Mesendoderm (in vitro differentiated cells): Measurements from ENCODE around the gene HAGH.

Experiments
- DNase-seq: peaks from one replicate; pipeline ENCODE4 v3.0.0; 2013
- H2AK5ac ChIP-seq: 2 replicates; pipeline ENCODE4 v1.6.1; 2013; ENCODE audit warnings: low read length, inconsistent platforms
- H2BK120ac ChIP-seq: 2 replicates; pipeline ENCODE4 v1.6.1; 2013; ENCODE audit warnings: low read depth, mild to moderate bottlenecking, low read length, moderate library complexity, mixed read lengths
- H2BK15ac ChIP-seq: replicated peaks from 2 replicates; pipeline ENCODE4 v1.6.1; 2013; ENCODE audit warnings: low read depth, mild to moderate bottlenecking, moderate library complexity
- H2BK5ac ChIP-seq: 2 replicates; pipeline ENCODE4 v1.6.1; 2013; ENCODE audit warnings: low read length, inconsistent platforms
- H3K18ac ChIP-seq: 2 replicates; pipeline ENCODE4 v1.6.1; 2013; ENCODE audit warnings: mild to moderate bottlenecking, low read length, mixed read lengths
- H3K23ac ChIP-seq: one replicate; pipeline ENCODE4 v1.6.1; 2013; ENCODE audit warnings: low read length
- H3K27ac ChIP-seq: 2 replicates; pipeline ENCODE4 v1.5.1; 2013; ENCODE audit warnings: low read depth, mild to moderate bottlenecking, inconsistent platforms, low read length, moderate library complexity
- H3K27me3 ChIP-seq: 2 replicates; pipeline ENCODE4 v1.6.1; 2013; ENCODE audit warnings: low read length, control low read depth, mild to moderate bottlenecking, inconsistent platforms; ENCODE audit not compliant: insufficient read depth, poor library complexity
- H3K36me3 ChIP-seq: 2 replicates; pipeline ENCODE4 v1.6.1; 2013; ENCODE audit warnings: low read length, inconsistent platforms; ENCODE audit not compliant: control insufficient read depth, insufficient read depth
- H3K4ac ChIP-seq: one replicate; pipeline ENCODE4 v1.6.1; 2013; ENCODE audit warnings: low read depth, mild to moderate bottlenecking, low read length, moderate library complexity
- H3K4me1 ChIP-seq: 2 replicates; pipeline ENCODE4 v1.6.1; 2013; ENCODE audit warnings: low read depth, low read length, inconsistent platforms; ENCODE audit not compliant: control insufficient read depth
- H3K4me2 ChIP-seq: 2 replicates; pipeline ENCODE4 v1.6.1; 2013; ENCODE audit warnings: low read length
- H3K4me3 ChIP-seq: 2 replicates; pipeline ENCODE4 v1.5.1; 2013; ENCODE audit warnings: mild to moderate bottlenecking, low read length
- H3K56ac ChIP-seq: one replicate; pipeline ENCODE4 v1.6.1; 2013; ENCODE audit warnings: low read length
- H3K79me1 ChIP-seq: 2 replicates; pipeline ENCODE4 v1.6.1; 2013; ENCODE audit warnings: low read length, inconsistent platforms
- H3K79me2 ChIP-seq: 2 replicates; pipeline ENCODE4 v1.6.1; 2013; ENCODE audit warnings: mild to moderate bottlenecking, low read length; ENCODE audit not compliant: control insufficient read depth, insufficient read depth
- H3K9ac ChIP-seq: 2 replicates; pipeline ENCODE4 v1.6.1; 2013; ENCODE audit warnings: low read length, inconsistent platforms
- H4K5ac ChIP-seq: one replicate; pipeline ENCODE4 v1.6.1; 2013; ENCODE audit warnings: low read length
- H4K8ac ChIP-seq: one replicate; pipeline ENCODE4 v1.6.1; 2013; ENCODE audit warnings: low read depth, mild to moderate bottlenecking, control low read depth, low read length, moderate library complexity
- WGBS: extraction: QIAGEN DNeasy Blood & Tissue Kit; methylation state at CpG from one replicate; pipeline ENCODE4 v1.1.7; 2013; ENCODE audit warnings: low lambda C conversion rate, missing lambda C conversion rate; ENCODE audit not compliant: insufficient coverage; ENCODE audit errors: extremely low coverage; 5-methylcytosine and 5-hydroxymethylcytosine counted together

HAGH gene

GRCh38 chr16:1858189-1858865, 31.7 kb upstream of the HAGH start:
- H3K36me3 ChIP-seq = no peaks in the 10 kb centered on the region
- no peak overlapping the region for H2AK5ac ChIP-seq
- no peaks in the 10 kb centered on the region for H3K4me1 ChIP-seq
- H3K9ac ChIP-seq = no peak overlapping the region
- no peak overlapping the region for H4K5ac ChIP-seq
- H3K4ac ChIP-seq = no peak overlapping the region
- H3K4me2 ChIP-seq = no peak overlapping the region
- H2BK5ac ChIP-seq = no peak overlapping the region
- H3K27ac ChIP-seq = no peak overlapping the region
- H3K23ac ChIP-seq = no peak overlapping the region
- no peaks in the 10 kb centered on the region for H3K79me2 ChIP-seq
- no peak overlapping the region for H2BK120ac ChIP-seq
- no CpG with 5 or more reads among the region's 8 CpGs for WGBS
- H3K27me3 ChIP-seq = peaks cover 2% of the 10 kb centered on the region
- H3K18ac ChIP-seq = no peak overlapping the region
- H3K79me1 ChIP-seq = no peaks in the 10 kb centered on the region
- H4K8ac ChIP-seq = no peak overlapping the region
- no peak overlapping the region for H2BK15ac ChIP-seq
- no peak overlapping the region for H3K56ac ChIP-seq
- DNase-seq = no peak
- no peak overlapping the region for H3K4me3 ChIP-seq

- Histone ChIP-seq H3K56ac (no peak overlapping the region), H3K27me3 (peaks cover 2% of the 10 kb centered on the region), H4K5ac (no peak overlapping the region), H3K23ac (no peak overlapping the region), H3K4me2 (no peak overlapping the region), H3K79me1 (no peaks in the 10 kb centered on the region), H3K18ac (no peak overlapping the region), H3K27ac (no peak overlapping the region), H3K4me3 (no peak overlapping the region), H3K4me1 (no peaks in the 10 kb centered on the region), H2BK15ac (no peak overlapping the region), H4K8ac (no peak overlapping the region), H3K4ac (no peak overlapping the region), H3K9ac (no peak overlapping the region), H3K79me2 (no peaks in the 10 kb centered on the region), H2AK5ac (no peak overlapping the region), H2BK120ac (no peak overlapping the region), H3K36me3 (no peaks in the 10 kb centered on the region), H2BK5ac (no peak overlapping the region)
- DNase-seq = no peak
- WGBS = no CpG with 5 or more reads among the region's 5 CpGs
Measured at GRCh38 chr16:1857433-1858097, 30.9 kb upstream of the HAGH start.

- DNase-seq = no peak
- Histone ChIP-seq H2BK120ac (no peak overlapping the region), H3K4me1 (no peaks in the 10 kb centered on the region), H3K36me3 (no peaks in the 10 kb centered on the region), H3K4ac (no peak overlapping the region), H3K4me2 (no peak overlapping the region), H3K79me2 (no peaks in the 10 kb centered on the region), H2BK5ac (no peak overlapping the region), H3K27me3 (no peaks in the 10 kb centered on the region), H3K9ac (no peak overlapping the region), H3K4me3 (no peak overlapping the region), H2BK15ac (no peak overlapping the region), H4K5ac (no peak overlapping the region), H2AK5ac (no peak overlapping the region), H3K23ac (no peak overlapping the region), H3K27ac (no peak overlapping the region), H3K18ac (no peak overlapping the region), H3K79me1 (no peaks in the 10 kb centered on the region), H3K56ac (no peak overlapping the region), H4K8ac (no peak overlapping the region)
- no CpG with 5 or more reads among the region's 4 CpGs for WGBS
Measured at GRCh38 chr16:1851793-1852192, 25.2 kb upstream of the HAGH start.

GRCh38 chr16:1850981-1851380, 24.4 kb upstream of the HAGH start:
- Histone ChIP-seq H2BK15ac (no peak overlapping the region), H3K79me2 (no peaks in the 10 kb centered on the region), H3K56ac (no peak overlapping the region), H3K9ac (no peak overlapping the region), H4K8ac (no peak overlapping the region), H3K4me1 (no peaks in the 10 kb centered on the region), H2BK5ac (no peak overlapping the region), H3K4me3 (no peak overlapping the region), H3K4me2 (no peak overlapping the region), H3K18ac (no peak overlapping the region), H3K27ac (no peak overlapping the region), H3K27me3 (no peaks in the 10 kb centered on the region), H3K79me1 (no peaks in the 10 kb centered on the region), H3K23ac (no peak overlapping the region), H3K36me3 (no peaks in the 10 kb centered on the region), H3K4ac (no peak overlapping the region), H4K5ac (no peak overlapping the region), H2BK120ac (no peak overlapping the region), H2AK5ac (no peak overlapping the region)
- WGBS = no CpG with 5 or more reads among the region's 7 CpGs
- no peak for DNase-seq

GRCh38 chr16:1846416-1846815, 19.8 kb upstream of the HAGH start:
- Histone ChIP-seq H4K8ac (no peak overlapping the region), H2BK15ac (no peak overlapping the region), H3K27me3 (no peaks in the 10 kb centered on the region), H3K4ac (no peak overlapping the region), H3K4me3 (no peak overlapping the region), H3K18ac (no peak overlapping the region), H3K4me2 (no peak overlapping the region), H2BK120ac (no peak overlapping the region), H3K9ac (no peak overlapping the region), H3K36me3 (no peaks in the 10 kb centered on the region), H3K27ac (no peak overlapping the region), H3K79me2 (no peaks in the 10 kb centered on the region), H2AK5ac (no peak overlapping the region), H4K5ac (no peak overlapping the region), H3K23ac (no peak overlapping the region), H3K4me1 (no peaks in the 10 kb centered on the region), H3K56ac (no peak overlapping the region), H3K79me1 (no peaks in the 10 kb centered on the region), H2BK5ac (no peak overlapping the region)
- no CpG with 5 or more reads among the region's 1 CpG for WGBS
- DNase-seq = no peak

GRCh38 chr16:1845985-1846384, 19.4 kb upstream of the HAGH start:
- Histone ChIP-seq H4K8ac (no peak overlapping the region), H3K4me2 (no peak overlapping the region), H3K56ac (no peak overlapping the region), H3K9ac (no peak overlapping the region), H2BK120ac (no peak overlapping the region), H3K79me1 (no peaks in the 10 kb centered on the region), H2BK5ac (no peak overlapping the region), H3K27me3 (no peaks in the 10 kb centered on the region), H3K4ac (no peak overlapping the region), H3K4me3 (no peak overlapping the region), H3K79me2 (no peaks in the 10 kb centered on the region), H3K23ac (no peak overlapping the region), H2AK5ac (no peak overlapping the region), H4K5ac (no peak overlapping the region), H3K18ac (no peak overlapping the region), H3K27ac (no peak overlapping the region), H3K4me1 (no peaks in the 10 kb centered on the region), H3K36me3 (no peaks in the 10 kb centered on the region), H2BK15ac (no peak overlapping the region)
- DNase-seq = no peak
- WGBS = no CpG with 5 or more reads among the region's 4 CpGs
